Stimulated activated CD8-positive, alpha-beta memory T cell treated with anti-CD3 and anti-CD28 coated beads, Interleukin-4, amount 100 ng/mL, for 4 hours (primary cell): Measurements from ENCODE around the gene BRD9.
A peak's percentile ranks its signal among the peaks of the same experiment; 100 is the strongest.
"Not testable (repeated sequence)": the region's sequence is repeated elsewhere in the genome, so short reads cannot be mapped to it uniquely, and the experiment has no call there.

ENCODE experiments used
- DNase-seq, 2 donors: peaks; one replicate each; pipeline ENCODE4 v3.0.0-alpha.2; 2020; ENCODE audit warnings: low read depth in 2 of 2, low spot score in 1 of 2

Gene BRD9

DNA sequence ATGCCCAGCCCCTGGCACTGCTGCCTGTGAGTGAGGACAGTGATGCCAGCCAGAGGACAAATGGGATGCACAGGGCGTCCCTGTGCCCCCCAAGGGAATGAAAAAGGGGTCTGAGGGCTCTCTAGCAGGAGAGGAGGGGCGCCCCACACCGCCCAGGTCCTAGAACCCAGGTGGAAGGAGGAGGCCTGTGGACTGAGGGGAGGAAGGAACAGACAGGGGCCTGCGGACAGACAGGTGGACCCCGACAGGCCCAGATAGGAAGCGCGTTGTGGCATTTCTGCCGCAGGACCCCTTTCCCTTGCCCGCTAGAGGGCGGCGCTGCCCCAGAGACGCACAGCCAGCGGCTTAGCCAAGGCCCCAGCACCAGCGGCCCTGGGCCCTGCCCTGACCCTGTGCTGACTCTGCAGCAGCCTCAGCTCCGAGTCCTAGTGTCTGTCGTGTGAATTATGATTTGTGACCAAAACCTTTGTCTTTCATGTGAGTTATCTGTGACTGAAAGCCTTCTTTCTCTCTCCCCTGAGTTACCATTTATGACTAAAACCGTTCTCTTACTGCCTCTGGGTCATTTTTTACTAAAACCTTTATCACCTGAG lies 30.8 kb upstream of the BRD9 start:
- peak; percentile 32 to 35 for DNase-seq

DNA sequence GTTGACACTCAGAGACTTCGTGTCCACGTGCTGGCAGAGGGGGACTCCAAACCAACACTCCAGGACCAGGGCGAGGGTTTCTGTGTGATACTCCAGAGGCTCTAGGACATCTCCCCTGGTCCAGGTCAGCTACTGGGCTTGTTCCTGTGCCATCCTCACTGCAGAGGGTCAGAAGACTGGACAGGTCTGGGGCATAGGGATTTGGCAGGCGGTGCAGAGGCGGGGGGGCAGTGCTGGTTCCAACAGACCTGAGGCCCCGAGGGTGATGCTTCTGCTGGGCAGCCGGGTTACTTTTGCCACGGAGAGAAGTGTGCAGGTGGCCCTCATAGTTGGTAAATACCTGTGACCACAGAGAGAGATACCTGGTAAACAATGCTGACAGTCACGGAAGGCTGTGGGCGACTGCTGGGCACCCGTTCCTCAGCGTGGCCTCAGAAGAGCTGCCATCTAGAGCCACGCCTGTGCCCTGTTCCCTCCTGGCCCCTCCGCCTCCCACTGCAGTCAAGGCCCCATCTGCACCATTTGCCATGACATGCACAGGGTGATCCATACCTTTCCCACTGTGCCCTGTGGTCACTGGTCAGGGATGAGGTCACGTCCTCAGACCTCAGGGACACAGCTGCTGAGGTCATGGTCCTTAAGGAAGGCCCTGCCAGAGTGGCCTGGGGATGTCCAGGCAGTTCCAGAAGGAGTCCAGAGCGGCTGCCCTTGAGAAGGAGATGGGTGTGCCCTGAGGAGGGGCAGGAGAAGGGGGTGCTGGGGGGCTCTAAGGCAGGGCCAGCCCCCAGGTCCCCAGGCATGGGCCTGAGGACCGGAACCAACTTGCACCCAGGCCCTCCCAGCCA lies 30.1 kb upstream of the BRD9 start:
- no peak for DNase-seq

DNA sequence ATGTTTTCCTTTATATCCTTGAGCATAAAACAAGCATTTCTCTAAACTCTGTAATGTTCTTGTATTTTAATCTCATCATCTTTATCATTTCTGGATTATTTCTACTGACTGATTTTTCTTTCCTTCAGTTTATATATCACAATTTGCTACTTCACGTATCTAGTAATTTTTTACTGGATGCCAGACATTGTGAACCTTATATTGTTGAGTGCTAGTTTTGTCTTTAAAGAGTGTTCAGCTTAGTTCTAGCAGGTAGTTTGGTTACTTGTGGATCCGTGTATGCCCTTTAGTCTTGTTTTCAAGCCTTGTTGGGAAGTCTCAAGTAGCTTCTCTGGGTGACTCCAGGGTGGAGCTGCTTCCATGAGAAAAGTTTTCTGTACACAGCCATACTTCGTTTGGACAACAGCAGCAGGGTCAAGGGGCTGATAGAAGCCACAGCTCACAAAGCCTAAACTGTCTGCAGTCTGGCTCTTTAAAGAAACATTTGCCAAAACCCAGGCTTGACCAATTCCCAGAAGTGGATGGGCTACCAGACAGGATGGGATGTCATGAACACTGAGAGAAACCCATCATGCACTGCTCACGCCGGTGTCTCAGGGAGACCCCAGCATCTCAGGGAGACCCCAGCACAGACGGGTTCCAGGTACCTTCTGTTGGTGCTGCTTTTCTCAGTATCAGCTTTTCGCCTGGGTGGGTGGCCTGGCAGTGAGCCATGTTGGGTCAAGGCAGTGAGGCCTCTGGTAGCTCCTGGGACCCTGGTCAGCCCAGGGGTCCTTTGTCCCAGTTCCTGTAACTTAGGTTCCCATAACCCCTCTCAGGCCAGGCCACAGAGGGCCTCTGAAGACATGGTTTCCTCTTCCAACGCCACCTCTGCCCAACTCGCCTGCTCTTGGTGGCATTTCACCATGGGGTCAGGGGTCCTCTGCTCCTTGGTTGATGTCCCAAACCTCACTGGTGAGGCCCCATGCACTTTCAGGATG lies 29.1 kb upstream of the BRD9 start:
- DNase-seq: no peak

DNA sequence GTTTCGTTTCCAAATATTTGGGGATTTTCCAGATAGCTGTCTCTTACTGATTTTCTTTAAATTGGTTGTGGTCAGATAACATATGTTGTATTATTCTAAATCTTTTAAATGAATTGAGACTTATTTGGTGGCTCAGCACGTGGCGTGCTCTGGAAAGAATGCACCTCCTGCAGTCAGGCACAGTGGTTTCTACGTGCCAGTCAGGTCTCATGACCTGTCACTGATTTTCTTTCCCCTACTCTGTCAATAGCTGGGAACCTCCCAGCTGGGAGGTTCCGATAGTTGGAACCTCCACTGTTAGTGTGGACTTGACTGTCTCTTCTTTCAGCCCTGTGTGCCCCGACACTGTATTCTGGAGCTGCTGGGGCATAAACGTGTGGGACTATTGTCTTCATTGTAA lies 27.7 kb upstream of the BRD9 start:
- DNase-seq: no peak

DNA sequence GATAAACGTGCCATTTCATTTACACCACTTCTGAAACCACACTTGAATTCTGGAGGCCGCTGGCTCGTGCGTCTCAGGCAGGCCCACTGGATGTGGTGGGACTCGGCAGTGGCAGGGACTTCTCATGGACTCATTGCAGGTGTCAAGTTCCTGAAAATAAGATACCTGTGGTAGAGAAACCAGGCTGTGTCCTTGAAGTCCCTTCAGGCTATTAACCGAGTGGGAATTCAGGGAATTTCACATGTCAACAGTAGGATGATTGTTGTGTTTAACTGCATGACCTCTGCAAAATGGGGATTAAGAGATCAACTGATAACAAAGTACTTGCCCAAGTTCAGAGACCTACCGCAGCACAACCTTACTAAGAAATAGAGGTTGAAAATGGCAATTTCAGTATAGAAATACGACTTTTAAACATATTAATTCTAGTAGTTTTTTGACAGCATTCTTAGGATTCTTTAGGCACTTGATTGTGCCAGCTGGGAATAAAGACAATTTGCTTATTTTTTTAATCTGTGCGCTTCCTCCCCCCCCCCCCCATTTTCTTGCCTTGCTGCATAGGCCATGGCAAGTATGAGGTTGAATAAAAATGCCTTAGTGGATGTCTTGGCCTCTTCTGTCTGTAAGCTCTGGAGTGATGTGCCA lies 26.9 kb upstream of the BRD9 start:
- no peak for DNase-seq

DNA sequence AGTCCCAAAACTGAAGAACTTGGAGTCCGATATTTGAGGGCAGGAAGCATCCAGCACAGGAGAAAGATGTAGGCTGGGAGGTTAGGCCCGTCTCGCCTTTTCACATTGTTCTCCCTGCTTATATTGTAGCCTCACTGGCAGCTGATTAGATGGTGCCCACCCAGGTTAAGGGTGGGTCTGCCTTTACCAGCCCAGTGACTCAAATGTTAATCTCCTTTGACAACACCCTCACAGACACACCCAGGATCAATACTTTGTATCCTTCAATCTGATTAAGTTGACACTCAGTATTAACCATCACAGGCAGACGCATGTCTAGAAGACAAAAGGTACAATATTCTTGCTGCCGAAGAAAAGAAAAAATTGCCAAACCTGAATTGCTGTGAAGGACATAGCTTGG lies 26.1 kb upstream of the BRD9 start:
- DNase-seq: not testable (repeated sequence)

DNA sequence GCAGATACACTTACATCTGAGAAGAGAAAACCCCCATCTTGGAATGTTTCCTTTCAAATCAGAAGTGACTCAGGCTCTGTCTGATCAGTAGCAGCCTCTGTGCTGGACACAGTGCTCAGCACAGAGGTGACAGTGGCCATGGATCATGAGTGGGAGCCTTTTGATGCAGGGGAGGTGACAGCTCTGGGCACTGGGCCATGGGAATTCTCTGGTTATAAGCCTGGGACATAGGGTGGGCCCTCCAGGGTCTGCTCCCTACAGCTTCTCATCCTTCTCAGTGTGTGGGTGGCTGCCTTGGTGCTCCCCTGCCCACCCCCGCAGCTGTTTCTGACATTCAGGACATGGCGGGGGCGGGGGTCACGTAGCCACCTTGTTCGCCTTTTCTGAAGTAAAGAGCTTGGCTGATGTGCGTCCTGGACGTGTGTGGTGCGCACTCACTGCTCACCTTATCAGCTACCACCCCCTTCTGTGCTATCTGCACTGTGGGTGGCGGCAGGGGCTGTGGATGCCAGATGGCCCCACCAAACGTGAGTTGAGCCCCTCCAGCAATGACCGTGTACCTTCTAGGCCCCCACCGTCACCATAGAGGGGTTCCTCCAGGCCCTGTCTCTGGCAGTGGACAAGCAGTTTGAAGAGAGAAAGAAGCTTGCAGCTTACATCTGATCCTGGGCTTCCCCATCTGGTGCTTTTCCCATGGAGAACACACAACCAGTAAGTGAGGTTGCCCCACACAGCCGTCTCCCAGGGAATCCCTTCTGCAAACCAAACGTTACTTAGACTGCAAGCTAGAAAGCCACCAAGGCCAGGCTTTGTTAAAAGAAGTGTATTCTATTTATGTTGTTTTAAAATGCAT lies 24.1 kb upstream of the BRD9 start:
- no peak for DNase-seq

DNA sequence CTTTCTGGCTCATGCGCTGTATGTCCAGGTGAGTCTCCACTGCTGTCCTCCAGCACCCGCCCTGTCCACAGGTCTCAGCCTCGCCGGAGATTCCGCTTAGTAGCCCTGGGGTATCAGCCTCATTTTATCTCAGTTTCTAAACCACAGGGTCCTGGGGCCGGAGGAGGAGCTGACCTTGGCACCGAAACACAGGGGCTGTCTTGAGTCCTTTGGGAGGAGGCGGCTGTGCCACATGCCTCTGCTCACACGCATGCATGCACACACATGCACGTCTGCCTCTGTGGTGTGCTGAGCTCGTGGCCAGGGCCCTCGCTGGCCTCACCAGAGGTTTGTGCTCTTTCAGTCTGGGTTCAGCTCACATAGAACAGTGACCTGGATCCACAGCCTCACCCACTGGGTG lies 23.3 kb upstream of the BRD9 start:
- no peak for DNase-seq

DNA sequence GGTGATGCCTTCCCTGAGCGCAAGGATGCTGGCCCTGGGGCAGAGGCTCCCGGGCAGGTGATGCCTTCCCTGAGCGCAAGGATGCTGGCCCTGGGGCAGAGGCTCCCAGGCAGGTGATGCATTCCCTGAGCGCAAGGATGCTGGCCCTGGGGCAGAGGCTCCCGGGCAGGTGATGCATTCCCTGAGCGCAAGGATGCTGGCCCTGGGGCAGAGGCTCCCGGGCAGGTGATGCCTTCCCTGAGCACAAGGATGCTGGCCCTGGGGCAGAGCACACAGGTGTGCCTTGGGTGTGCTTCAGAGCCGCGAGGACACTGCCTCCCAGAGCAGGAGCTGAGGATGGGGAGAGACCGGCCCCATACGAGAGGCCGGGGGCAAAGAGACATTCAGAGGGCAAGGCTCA lies 22.7 kb upstream of the BRD9 start:
- DNase-seq: not testable (repeated sequence)

DNA sequence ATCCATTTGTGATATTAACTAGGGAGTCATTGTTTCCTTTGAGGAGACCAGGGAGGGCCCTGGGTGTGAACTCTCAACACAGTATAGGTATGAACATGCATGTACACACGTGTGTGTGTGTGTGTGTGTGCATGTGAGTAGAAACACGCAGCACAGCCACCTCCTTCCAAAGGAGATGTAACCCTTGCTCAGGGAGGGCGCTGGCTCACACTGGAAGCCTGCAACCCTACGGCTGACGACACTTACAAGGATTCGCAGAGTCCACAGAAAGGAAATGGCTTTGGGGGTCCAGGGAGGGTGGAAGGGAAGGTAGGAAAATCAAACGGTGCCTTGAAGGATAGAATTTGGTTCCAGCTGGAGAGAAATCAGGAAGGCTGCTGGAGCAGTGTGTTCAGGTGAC lies 22.0 kb upstream of the BRD9 start:
- DNase-seq: no peak

DNA sequence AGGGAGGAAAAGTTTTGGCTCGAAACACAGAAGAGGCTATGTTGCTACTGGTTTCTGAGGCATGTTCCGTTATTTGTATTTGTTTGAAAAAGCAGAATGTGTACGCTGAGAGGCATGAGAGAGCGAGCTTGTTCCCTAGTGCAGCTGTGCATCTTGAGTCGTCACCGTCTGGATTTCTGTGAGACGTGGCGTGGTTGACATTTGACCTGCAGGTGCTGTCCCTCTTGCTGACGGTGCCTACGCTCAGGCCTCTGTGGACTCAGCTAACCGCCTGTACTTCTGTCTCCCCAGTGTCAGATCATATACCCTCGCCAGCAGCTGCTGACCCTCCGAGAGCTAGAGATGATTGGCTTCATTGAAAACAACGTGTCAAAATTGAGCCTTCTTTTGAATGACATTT lies 21.6 kb upstream of the BRD9 start:
- DNase-seq: no peak

DNA sequence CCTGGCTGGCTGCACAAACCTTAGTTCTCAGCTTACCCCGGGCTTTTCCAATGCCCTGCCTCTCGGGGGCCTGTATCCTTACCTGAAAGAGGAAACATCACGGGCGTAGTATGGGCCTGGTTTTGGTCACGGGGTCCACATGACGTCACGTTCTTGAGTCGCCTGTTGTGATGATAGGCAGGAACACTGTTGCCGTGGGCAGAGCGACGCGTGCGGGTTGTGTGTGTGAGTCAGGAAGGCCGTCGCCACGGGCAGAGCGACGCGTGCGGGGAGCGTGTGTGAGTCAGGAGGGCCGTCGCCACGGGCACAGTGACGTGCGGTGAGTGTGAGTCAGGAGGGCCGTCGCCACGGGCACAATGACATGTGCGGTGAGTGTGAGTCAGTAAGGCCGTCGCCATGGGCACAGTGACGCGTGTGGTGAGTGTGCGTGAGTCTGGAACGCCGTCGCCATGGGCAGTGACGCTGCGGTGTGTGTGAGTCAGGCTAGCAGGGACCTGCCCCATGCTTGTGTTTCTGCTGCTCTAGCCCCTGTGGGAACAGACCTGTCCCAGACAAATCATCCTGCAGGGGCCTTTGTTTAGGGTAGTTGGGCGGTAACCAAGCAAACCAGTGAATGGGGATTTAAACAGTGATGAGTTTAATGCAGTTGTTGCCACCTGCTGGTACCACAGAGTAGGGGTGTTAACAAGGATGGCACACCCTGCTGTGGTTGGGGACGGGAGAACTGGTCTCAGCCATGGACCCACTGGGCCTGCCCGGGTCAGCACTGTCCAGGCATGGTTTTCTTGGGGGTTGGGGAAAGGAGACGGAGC lies 19.9 kb upstream of the BRD9 start:
- peak; percentile 7 to 47 for DNase-seq

DNA sequence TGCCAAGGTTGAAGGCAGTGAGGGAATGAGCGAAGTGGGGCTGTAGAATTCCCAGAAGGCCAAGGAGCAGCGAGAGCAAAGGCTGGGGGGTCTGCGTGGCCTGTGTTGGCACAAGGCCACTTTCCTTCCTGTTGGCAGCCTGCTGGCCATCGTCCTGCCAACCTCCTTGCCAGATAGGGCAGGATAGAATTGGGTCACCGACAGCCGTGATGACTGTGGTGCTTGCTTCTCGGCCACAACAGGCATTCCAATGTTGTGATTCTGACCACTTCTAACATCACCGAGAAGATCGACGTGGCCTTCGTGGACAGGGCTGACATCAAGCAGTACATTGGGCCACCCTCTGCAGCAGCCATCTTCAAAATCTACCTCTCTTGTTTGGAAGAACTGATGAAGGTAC lies 19.0 kb upstream of the BRD9 start:
- DNase-seq: no peak

DNA sequence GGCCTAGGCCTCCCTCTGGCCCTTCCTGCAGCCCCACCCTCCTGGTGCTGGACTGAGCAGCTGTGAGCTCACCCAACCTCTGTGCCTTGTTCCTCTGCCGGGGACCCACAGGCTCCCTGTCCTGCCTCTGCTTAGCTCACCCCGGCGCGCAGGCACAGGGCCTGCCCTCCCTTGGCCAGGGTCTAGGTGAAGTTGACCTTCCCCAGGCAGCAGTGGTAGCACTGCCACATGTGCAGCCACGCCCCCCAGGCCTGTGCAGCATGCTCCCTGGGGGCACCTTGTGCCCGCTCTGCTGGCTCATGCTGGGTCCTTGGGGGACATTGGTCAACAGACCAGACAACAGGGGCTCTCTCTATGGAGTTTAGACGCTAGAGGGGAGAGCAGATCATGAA lies 18.2 kb upstream of the BRD9 start:
- no peak for DNase-seq

DNA sequence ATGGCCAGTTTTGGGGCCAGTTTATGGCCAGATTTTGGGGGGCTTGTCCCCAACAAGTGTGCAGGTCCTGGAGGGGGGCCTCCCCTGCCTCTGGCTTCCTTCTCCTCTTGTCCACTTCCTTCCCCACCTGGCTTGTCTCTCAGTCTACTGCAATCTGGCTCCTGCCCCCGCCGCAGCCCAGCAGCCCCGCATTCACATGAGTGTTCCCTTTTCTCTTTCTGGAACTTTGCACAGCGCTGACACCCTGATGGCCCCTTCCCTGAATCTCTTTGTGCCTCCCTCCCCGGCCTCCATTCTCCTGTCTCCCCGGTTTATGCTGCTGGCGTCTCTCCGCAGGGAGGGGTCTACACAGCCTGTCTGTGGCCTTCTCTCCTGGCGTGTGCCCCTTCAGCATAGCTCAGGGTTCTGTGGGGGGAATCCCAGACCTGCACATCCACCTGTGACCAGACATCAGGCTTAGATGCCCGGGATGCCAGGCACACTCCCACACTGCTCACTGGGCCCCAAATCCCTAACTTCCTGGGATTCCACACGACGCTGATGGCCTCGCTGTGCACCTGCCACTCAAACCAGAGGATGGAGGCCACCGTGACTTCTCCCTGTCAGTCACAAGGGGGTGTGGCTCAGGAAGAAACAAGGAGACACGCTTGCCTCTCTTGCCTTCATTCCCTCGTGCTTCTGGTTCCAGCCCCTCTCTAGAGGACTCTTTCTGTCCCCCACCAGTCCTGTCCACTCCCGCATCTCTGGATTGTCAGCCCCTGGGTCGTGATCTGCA lies 17.6 kb upstream of the BRD9 start:
- DNase-seq: no peak

DNA sequence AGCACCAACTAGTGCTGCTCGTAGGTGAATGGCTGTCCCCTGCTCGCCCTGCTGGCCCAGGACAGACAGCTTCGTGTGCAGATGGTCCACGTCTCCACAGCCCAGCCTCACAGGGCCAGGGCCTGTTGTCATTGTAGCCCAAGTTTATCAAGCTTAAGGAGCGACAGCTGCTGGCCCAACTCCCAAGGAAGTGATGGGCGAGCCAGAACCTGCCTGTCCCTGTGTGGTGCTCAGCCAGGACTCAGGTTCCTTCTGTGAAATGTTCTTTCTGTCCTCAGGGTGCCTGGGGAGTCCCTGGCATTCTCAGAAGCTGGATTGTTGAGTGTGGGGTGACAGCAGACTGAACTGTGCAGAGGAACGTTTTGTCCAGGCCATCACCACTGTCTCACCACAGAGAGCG lies 16.5 kb upstream of the BRD9 start:
- no peak for DNase-seq

DNA sequence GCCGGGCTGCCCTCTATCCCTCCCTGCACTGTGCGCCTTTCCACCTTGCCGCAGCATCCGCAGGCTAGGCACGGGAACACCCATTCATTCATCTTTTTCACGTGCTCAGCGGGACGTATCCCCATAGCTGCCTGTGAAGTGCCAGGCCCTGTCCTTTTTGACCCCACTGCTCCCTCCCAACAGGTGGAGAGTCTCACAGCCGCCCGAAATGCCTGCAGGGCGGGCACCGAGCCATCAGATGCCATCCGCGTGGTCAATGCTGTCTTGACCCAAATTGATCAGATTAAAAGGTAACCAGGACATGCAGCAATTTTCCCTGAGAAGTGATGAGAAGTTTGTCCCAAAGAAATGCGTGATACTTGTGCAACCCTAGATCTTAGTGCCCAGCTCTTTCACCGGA lies 15.6 kb upstream of the BRD9 start:
- DNase-seq: no peak

DNA sequence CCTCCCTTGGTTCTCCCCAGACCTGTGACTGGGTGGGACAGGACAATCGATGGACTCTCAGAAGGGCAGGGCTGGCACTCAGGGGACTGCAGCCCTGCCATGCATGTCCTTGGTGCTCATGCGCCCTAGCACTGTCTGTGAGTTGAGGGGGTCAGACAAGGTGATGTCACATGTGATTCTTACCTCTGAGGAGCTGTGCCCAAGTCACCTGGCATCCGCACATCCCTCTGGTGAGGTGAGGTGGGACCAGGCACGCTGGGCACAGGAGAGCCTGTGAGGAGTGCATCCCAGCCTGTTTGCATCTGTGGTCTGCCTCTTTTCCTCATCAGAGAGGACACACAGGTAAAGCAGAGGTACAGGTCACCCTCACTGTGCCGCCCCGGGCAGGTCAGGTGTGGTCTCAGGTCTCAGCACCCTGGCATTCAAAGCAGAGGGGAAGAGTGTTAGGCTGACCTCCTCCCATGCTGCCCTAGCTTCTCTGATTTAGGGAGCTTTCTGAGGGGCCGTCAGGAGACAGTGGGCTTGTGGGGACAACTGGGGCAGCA lies 14.8 kb upstream of the BRD9 start:
- DNase-seq: no peak
